Stimulated activated CD8-positive, alpha-beta memory T cell treated with anti-CD3 and anti-CD28 coated beads, Interleukin-12 subunit alpha, Interleukin-12 subunit beta, amount 100 ng/mL, for 24 hours (primary cell): Measurements from ENCODE around the gene PPP1R13B.

Experiments
- DNase-seq: peaks from one replicate; pipeline ENCODE4 v3.0.0-alpha.2; 2020; ENCODE audit errors: extremely low read depth

Gene PPP1R13B

GRCh38 chr14:103712633-103713247 lies 134.6 kb downstream of the PPP1R13B start:
- no peak for DNase-seq

- DNase-seq = no peak
Observed at GRCh38 chr14:103711516-103712431, 135.6 kb downstream of the PPP1R13B start.

- DNase-seq = no peak
Observed at GRCh38 chr14:103710771-103711377, 136.5 kb downstream of the PPP1R13B start.

- DNase-seq = no peak
Observed at GRCh38 chr14:103709814-103710213, 137.6 kb downstream of the PPP1R13B start.

GRCh38 chr14:103708750-103709187 lies 138.6 kb downstream of the PPP1R13B start:
- DNase-seq = no peak

DNA sequence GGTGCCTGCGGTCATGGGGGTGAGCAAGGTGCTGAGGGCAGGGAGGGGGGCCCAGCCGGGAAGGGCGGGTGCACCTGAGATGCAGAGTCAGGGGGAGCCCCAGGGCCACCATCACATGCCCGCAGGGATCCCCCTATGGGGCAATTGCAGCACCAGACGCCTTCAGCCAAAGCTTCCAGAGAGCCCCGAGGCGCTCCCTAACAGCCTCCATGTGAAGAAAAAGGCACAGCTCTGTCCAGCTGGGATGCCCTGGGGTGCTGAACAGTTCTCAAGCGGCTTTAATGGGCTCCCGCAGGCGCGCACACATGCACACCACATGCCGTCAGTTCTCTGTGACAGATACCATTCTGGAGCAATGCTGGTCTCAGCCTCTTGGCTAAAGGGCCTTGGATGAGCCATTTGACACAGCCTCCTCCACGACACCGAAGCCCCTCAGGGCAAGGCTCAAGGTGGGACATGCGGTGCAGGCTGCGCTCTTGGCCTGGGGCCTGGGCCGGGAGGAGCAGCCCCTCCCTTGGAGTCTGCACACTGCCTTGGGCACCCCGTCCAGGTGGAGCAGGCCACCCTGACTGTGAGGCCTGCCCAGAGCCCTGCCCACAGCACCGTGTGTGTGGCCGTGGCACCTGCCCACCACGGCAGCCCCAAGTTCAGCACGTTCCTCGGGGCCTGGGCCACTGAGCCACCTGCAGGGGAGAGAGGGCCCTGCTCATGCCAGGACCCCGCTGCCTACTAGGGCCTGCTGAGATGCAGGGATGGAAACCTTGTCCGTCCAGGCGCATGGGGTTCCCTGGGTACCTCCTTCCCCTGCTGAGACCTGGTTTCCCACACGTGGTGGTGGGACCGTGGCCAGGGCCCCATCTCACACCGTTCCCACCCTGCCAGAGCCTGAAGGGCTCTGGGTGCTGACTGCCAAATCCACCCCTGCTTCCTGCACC lies 139.8 kb downstream of the PPP1R13B start:
- no peak for DNase-seq

GRCh38 chr14:103706551-103707328 lies 140.6 kb downstream of the PPP1R13B start:
- no peak for DNase-seq

DNA sequence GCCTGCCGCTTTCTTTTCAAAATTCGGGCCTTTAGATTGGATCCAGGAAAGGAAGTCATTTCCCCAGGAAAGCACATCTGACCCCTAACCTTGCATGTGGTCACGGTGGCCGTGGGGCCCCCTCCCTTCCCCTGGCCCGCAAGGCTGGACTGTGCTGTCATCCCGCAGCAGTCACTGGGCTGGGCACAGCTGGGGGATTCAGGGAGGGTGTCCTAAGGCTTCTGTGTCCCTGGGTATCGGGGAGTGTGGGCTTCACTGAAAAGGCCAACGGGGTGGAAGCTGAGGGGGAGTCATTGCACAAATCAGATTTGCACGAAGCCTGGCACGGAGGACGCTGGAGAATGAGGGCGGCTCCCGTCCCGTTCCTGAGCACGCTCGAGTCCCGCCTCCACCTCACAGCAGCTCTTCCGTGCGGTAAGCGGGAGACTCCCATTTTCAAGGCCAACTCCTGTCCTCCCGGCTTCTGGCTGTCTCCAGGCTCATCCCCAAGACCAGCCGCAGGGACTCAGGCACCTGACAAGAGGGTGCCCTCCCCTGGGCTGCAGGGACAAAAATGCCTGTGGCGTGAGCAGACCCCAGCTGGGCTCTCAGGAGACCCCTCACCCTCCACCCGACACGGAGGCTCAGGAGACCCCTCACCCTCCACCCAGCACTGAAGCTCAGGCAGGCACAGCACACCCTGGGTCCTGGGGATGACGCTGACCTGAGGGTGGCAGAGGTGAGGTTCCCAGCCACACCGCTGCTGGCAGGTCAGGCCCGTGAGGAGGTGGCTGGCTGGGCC lies 141.7 kb downstream of the PPP1R13B start:
- DNase-seq = no peak

DNA sequence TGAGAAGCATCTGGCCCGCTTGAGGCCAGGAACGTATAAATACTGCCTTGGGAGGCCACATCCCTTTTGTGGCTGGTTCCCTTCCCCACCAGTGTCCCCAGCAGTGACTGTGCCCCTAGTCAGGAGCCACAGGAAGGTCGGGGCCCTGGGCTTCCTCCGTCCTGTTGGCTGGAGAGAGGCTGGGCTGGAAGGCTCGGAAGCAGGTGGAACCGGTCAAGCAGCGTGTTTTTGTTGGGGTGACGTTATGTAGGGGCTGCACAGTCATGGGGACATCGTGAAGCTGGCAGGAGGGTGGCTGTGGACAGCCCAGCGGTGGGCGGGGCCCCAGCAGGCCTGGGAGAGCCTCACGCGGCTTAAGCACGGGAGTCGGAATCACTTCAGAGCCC lies 142.3 kb downstream of the PPP1R13B start:
- no peak for DNase-seq

GRCh38 chr14:103704708-103705107 lies 142.7 kb downstream of the PPP1R13B start:
- DNase-seq = no peak

- no peak for DNase-seq
Observed at GRCh38 chr14:103703433-103704385, 143.7 kb downstream of the PPP1R13B start.

- DNase-seq = no peak
Observed at GRCh38 chr14:103702497-103703432, 144.6 kb downstream of the PPP1R13B start.

DNA sequence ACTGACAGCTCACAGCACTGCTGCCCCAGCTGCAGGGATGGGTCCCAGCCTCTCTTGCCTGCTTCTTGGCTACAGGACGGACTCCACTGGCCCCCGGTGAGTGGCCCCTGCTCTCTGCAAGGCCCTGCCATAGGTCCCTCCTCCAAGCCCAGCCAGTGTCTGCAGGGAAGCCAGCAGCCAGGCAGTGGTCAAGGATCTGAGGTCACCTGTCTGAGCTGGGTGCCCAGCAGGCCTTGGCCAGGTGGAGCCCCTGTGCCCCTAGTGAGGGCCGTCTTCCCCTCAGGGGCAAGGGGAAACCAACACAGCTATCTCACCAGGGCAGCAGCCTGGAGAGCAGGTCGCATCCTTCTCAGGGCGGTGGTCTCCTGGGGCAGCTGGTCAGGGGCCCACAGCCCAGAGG lies 145.3 kb downstream of the PPP1R13B start:
- no peak for DNase-seq

- no peak for DNase-seq
Observed at GRCh38 chr14:103700753-103701490, 146.5 kb downstream of the PPP1R13B start.

DNA sequence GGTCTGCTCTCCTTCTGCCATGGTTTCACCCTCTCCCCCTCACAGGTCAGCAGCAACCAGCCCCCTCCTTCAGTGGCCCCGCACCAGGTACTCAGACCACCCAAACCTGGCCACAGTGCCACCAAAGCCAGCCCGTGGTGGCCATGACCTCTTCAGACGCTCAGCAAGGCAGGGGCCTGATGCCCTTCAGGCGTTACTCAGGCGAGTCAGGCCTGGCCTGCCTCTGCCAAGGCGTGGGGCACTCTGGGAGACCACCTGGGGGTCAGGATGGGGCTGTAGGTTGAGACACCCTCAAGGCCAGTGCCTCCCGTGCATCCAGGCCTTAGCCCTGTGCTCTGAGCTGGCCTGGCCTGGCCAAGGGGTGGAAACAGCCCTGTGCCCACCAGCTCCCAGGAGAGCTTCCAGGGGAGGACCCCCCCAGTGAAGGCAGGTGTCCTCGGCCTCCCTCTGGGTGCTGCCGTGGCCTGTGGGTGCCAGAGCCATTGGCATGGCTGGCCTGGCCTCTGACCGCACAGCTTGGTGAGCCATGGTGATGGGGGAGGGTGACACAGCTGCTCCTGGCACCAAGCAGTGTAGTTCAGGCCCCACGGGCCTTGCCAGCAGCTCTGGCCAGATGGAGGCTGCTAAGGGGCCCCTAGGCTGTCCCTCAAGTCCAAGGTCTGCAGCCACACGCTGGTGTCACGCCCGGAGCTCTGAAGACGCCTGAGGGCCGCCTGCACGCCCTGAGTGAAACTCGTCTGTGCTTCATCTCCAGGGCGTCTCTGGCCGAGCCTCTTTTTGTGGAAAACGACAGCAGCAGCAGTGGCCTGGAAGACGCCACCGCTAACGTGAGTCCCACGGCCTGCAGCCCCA lies 147.2 kb downstream of the PPP1R13B start:
- DNase-seq = no peak

GRCh38 chr14:103699261-103699661 lies 148.1 kb downstream of the PPP1R13B start:
- DNase-seq = no peak
